K562 (cell line): ENCODE results near the gene EPHX1. TPM values are rescaled to one million over a fixed set of nuclear protein-coding genes. Genes with fewer than 3 reads are reported as not detected.

Source experiments
- ARID1B ChIP-seq: fragments of 450-650 bp; IDR thresholded peaks from 2 replicates; pipeline ENCODE4 v1.6.1; 2016; ENCODE audit warnings: antibody characterized with exemption, mild to moderate bottlenecking, inconsistent platforms
- CCNT2 ChIP-seq: IDR thresholded peaks from 2 replicates; pipeline ENCODE4 v1.6.1; 2011; ENCODE audit warnings: borderline replicate concordance, low read depth, mild to moderate bottlenecking, moderate library complexity, mixed read lengths, low read length; ENCODE audit not compliant: insufficient read length; ENCODE audit errors: extremely low read depth
- CEBPB ChIP-seq: fragments of 450-650 bp; IDR thresholded peaks from 2 replicates; pipeline ENCODE4 v1.6.1; 2016; ENCODE audit warnings: missing genetic modification characterization, missing compliant biosample characterization
- HEY1 ChIP-seq: fragments of 250-450 bp; sonication (Bioruptor Pico); IDR thresholded peaks from 2 replicates; pipeline ENCODE4 v1.5.0; 2020; ENCODE audit warnings: mild to moderate bottlenecking, moderate library complexity, borderline replicate concordance
- MAZ ChIP-seq, 2 experiments: fragments of 450-650 bp in 1 of 2; sonication (generic) in 1 of 2; formaldehyde crosslinking; IDR thresholded peaks in 1 of 2; conservative IDR thresholded peaks in 1 of 2; 2 replicates each; pipeline versions ENCODE4 v1.4.0 to v1.5.0; 2020; ENCODE audit warnings: mild to moderate bottlenecking in 1 of 2, missing genetic modification reagents in 1 of 2
- NCOR1 ChIP-seq: fragments of 450-650 bp; IDR thresholded peaks from 2 replicates; pipeline ENCODE4 v1.6.1; 2016; ENCODE audit warnings: mild to moderate bottlenecking, moderate library complexity
- NFE2L1 ChIP-seq: fragments of 450-650 bp; IDR thresholded peaks from 2 replicates; pipeline ENCODE4 v1.6.1; 2016; ENCODE audit warnings: missing genetic modification characterization, low read depth, mild to moderate bottlenecking, missing compliant biosample characterization, moderate library complexity, borderline replicate concordance
- PHB2 ChIP-seq: fragments of 450-650 bp; IDR thresholded peaks from 2 replicates; pipeline ENCODE4 v1.6.1; 2017; ENCODE audit warnings: low read depth
- PTRF ChIP-seq: fragments of 450-650 bp; IDR thresholded peaks from 2 replicates; pipeline ENCODE4 v1.6.1; 2016; ENCODE audit warnings: mild to moderate bottlenecking, missing genetic modification characterization, missing compliant biosample characterization
- RAD51 ChIP-seq: fragments of 450-650 bp; IDR thresholded peaks from 2 replicates; pipeline ENCODE4 v1.7.1; 2016; ENCODE audit warnings: low read depth, mild to moderate bottlenecking, borderline replicate concordance
- SIX5 ChIP-seq, 2 experiments: IDR thresholded peaks; 2 replicates each; pipeline ENCODE4 v1.6.1; 2011; ENCODE audit warnings: low read length in 2 of 2, borderline replicate concordance in 1 of 2, low read depth in 1 of 2, mild to moderate bottlenecking in 1 of 2, moderate library complexity in 1 of 2; ENCODE audit not compliant: insufficient read depth in 1 of 2
- SP1 ChIP-seq: sonication (generic); formaldehyde crosslinking; IDR thresholded peaks from 2 replicates; pipeline ENCODE4 v1.8.1; 2022; ENCODE audit warnings: mild to moderate bottlenecking, missing genetic modification reagents
- SRSF1 ChIP-seq: fragments of 200-400 bp; formaldehyde crosslinking; IDR thresholded peaks from 2 replicates; pipeline ENCODE4 v1.6.1; 2017; ENCODE audit warnings: mild to moderate bottlenecking, low read depth, low read length, moderate library complexity
- YBX1 ChIP-seq: fragments of 450-650 bp; IDR thresholded peaks from 2 replicates; pipeline ENCODE4 v1.7.1; 2016; ENCODE audit warnings: mild to moderate bottlenecking
- ZC3H8 ChIP-seq: fragments of 450-650 bp; IDR thresholded peaks from 2 replicates; pipeline ENCODE4 v1.6.1; 2017
- ZNF165 ChIP-seq: fragments of 250-450 bp; sonication (Bioruptor Pico); IDR thresholded peaks from 2 replicates; pipeline ENCODE4 v1.4.0; 2020; ENCODE audit warnings: borderline replicate concordance
- ZNF24 ChIP-seq: fragments of 450-650 bp; IDR thresholded peaks from 2 replicates; pipeline ENCODE4 v1.6.1; 2016
- ZNF253 ChIP-seq: fragments of 250-450 bp; sonication (Bioruptor Pico); conservative IDR thresholded peaks from 2 replicates; pipeline ENCODE4 v1.6.1; 2021; ENCODE audit warnings: mild to moderate bottlenecking
- polyA plus RNA-seq, 8 experiments: library from polyadenylated mRNA; depleted of rRNA in 4 of 8; stranded (reverse) in 5 of 8; unstranded in 3 of 8; fragments of >200 nt; fragmentation: Nextera tagmentation in 2 of 8; fragmentation: Illumina TruSeq in 1 of 8; extraction: Ambion mirVana in 2 of 8; extraction: Trizol in 1 of 8; gene quantifications; 2 replicates each; pipeline versions ENCODE4 v1.2.1 to v1.2.3, GENCODE V29; 2011 to 2014; ENCODE audit warnings: inconsistent platforms in 1 of 8, missing spikeins in 1 of 8
- total RNA-seq, 7 experiments: library from RNA; depleted of rRNA in 6 of 7; stranded (reverse); fragments of >200 nt in 6 of 7; fragmentation: Illumina TruSeq in 2 of 7; extraction: Trizol in 2 of 7; gene quantifications; 2 replicates each; pipeline versions ENCODE4 v1.2.1 to v1.2.3, GENCODE V29; 2011 to 2021; ENCODE audit warnings: low replicate concordance in 1 of 7
- TF ChIP-seq, protein P1 (sequence below): fragments of 200-600 bp; sonication (generic); IDR thresholded peaks from one replicate; pipeline ENCODE4 v1.6.1; 2012; ENCODE audit warnings: mild to moderate bottlenecking, low read depth, low read length, inconsistent platforms
- TF ChIP-seq, protein P2 (sequence below): sonication (generic); formaldehyde crosslinking; IDR thresholded peaks from 2 replicates; pipeline ENCODE4 v1.8.0; 2022; ENCODE audit warnings: mild to moderate bottlenecking, missing genetic modification reagents

Gene EPHX1
- total and polyA plus RNA-seq, 9 of the 15 experiments (the other 6 are each of a cell fraction or from before 2014, with no cell fraction given), result 0.21 to 27.0 (median 6.7) TPM

GRCh38 chr1:225769687-225770086 lies 40.2 kb upstream of the EPHX1 start (continued):
- TF ChIP-seq ZC3H8 (no peak), NCOR1 (no peak), CEBPB (tag) (peak; percentile 93), YBX1 (no peak), SRSF1 (no peak), ZNF165 (CRISPR knock-in tag) (no peak), SIX5 (IDR thresholded peaks at IDR 0.05; ENCODE audit: borderline replicate concordance in 1 of 2, insufficient read depth in 1 of 2, low read depth in 1 of 2, low read length in 2 of 2) (no peak), NFE2L1 (tag) (no peak), RAD51 (no peak), ARID1B (no peak), PTRF (tag) (no peak), HEY1 (CRISPR knock-in tag) (no peak), ZNF24 (no peak), PHB2 (no peak), CCNT2 (no peak), MAZ (CRISPR knock-in tag; conservative IDR thresholded peaks at IDR 0.05 in 1 of 2, IDR thresholded peaks at IDR 0.05 in 1 of 2) (no peak), SP1 (no peak), ZNF253 (no peak)
- TF ChIP-seq, protein P1, sequence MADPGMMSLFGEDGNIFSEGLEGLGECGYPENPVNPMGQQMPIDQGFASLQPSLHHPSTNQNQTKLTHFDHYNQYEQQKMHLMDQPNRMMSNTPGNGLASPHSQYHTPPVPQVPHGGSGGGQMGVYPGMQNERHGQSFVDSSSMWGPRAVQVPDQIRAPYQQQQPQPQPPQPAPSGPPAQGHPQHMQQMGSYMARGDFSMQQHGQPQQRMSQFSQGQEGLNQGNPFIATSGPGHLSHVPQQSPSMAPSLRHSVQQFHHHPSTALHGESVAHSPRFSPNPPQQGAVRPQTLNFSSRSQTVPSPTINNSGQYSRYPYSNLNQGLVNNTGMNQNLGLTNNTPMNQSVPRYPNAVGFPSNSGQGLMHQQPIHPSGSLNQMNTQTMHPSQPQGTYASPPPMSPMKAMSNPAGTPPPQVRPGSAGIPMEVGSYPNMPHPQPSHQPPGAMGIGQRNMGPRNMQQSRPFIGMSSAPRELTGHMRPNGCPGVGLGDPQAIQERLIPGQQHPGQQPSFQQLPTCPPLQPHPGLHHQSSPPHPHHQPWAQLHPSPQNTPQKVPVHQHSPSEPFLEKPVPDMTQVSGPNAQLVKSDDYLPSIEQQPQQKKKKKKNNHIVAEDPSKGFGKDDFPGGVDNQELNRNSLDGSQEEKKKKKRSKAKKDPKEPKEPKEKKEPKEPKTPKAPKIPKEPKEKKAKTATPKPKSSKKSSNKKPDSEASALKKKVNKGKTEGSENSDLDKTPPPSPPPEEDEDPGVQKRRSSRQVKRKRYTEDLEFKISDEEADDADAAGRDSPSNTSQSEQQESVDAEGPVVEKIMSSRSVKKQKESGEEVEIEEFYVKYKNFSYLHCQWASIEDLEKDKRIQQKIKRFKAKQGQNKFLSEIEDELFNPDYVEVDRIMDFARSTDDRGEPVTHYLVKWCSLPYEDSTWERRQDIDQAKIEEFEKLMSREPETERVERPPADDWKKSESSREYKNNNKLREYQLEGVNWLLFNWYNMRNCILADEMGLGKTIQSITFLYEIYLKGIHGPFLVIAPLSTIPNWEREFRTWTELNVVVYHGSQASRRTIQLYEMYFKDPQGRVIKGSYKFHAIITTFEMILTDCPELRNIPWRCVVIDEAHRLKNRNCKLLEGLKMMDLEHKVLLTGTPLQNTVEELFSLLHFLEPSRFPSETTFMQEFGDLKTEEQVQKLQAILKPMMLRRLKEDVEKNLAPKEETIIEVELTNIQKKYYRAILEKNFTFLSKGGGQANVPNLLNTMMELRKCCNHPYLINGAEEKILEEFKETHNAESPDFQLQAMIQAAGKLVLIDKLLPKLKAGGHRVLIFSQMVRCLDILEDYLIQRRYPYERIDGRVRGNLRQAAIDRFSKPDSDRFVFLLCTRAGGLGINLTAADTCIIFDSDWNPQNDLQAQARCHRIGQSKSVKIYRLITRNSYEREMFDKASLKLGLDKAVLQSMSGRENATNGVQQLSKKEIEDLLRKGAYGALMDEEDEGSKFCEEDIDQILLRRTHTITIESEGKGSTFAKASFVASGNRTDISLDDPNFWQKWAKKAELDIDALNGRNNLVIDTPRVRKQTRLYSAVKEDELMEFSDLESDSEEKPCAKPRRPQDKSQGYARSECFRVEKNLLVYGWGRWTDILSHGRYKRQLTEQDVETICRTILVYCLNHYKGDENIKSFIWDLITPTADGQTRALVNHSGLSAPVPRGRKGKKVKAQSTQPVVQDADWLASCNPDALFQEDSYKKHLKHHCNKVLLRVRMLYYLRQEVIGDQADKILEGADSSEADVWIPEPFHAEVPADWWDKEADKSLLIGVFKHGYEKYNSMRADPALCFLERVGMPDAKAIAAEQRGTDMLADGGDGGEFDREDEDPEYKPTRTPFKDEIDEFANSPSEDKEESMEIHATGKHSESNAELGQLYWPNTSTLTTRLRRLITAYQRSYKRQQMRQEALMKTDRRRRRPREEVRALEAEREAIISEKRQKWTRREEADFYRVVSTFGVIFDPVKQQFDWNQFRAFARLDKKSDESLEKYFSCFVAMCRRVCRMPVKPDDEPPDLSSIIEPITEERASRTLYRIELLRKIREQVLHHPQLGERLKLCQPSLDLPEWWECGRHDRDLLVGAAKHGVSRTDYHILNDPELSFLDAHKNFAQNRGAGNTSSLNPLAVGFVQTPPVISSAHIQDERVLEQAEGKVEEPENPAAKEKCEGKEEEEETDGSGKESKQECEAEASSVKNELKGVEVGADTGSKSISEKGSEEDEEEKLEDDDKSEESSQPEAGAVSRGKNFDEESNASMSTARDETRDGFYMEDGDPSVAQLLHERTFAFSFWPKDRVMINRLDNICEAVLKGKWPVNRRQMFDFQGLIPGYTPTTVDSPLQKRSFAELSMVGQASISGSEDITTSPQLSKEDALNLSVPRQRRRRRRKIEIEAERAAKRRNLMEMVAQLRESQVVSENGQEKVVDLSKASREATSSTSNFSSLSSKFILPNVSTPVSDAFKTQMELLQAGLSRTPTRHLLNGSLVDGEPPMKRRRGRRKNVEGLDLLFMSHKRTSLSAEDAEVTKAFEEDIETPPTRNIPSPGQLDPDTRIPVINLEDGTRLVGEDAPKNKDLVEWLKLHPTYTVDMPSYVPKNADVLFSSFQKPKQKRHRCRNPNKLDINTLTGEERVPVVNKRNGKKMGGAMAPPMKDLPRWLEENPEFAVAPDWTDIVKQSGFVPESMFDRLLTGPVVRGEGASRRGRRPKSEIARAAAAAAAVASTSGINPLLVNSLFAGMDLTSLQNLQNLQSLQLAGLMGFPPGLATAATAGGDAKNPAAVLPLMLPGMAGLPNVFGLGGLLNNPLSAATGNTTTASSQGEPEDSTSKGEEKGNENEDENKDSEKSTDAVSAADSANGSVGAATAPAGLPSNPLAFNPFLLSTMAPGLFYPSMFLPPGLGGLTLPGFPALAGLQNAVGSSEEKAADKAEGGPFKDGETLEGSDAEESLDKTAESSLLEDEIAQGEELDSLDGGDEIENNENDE, result no peak
- TF ChIP-seq, protein P2, sequence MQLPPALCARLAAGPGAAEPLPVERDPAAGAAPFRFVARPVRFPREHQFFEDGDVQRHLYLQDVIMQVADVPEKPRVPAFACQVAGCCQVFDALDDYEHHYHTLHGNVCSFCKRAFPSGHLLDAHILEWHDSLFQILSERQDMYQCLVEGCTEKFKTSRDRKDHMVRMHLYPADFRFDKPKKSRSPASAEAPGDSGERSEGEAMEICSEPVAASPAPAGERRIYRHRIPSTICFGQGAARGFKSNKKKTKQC, result no peak
